H1 (cell line): ENCODE measurements around the gene MTMR10. TPM values are rescaled to one million over a fixed set of nuclear protein-coding genes. Genes with fewer than 3 reads are reported as not detected.

Source experiments
- CTCF ChIA-PET: fragments of 300-600 bp; sonication (Branson Sonifier 250); formaldehyde crosslinking; loops from one replicate; lab custom pipeline; 2021; ENCODE audit not compliant: partially characterized antibody; lab: Charles Lee
- POLR2A ChIA-PET: fragments of 300-600 bp; sonication (Branson Sonifier 250); formaldehyde crosslinking; loops from one replicate; lab custom pipeline; 2021; ENCODE audit warnings: inconsistent platforms; ENCODE audit not compliant: partially characterized antibody; lab: Charles Lee
- DNase-seq, 2 experiments: peaks; one replicate each; pipeline versions ENCODE4 v3.0.0 to v3.0.0-alpha.2; 2010 to 2022; ENCODE audit warnings: low spot score in 2 of 2, low read depth in 1 of 2, mixed read lengths in 1 of 2
- FAIRE-seq: peaks from 2 replicates; lab custom pipeline; 2011; peaks lifted over from hg19 to GRCh38; lab: Jason Lieb, UNC
- H2AFZ ChIP-seq: 2 replicates; pipeline ENCODE4 v1.8.1; 2012; ENCODE audit warnings: low read length, inconsistent platforms
- H2AK5ac ChIP-seq: 2 replicates; pipeline ENCODE4 v1.6.1; 2013; ENCODE audit warnings: low read depth, low read length
- H2BK120ac ChIP-seq: replicated peaks from 2 replicates; pipeline ENCODE3; 2013; ENCODE audit warnings: low read depth, low read length, inconsistent platforms
- H2BK12ac ChIP-seq: 2 replicates; pipeline ENCODE4 v1.6.1; 2013; ENCODE audit warnings: low read depth, low read length
- H2BK15ac ChIP-seq: 2 replicates; pipeline ENCODE4 v1.6.1; 2013; ENCODE audit warnings: low read length
- H2BK20ac ChIP-seq: 2 replicates; pipeline ENCODE4 v1.6.1; 2013; ENCODE audit warnings: low read length
- H2BK5ac ChIP-seq: 2 replicates; pipeline ENCODE4 v1.6.1; 2013; ENCODE audit warnings: low read depth, low read length
- H3K14ac ChIP-seq: 2 replicates; pipeline ENCODE4 v1.6.1; 2013; ENCODE audit warnings: inconsistent platforms; ENCODE audit not compliant: insufficient read length
- H3K18ac ChIP-seq: 2 replicates; pipeline ENCODE4 v1.6.1; 2013; ENCODE audit warnings: low read length; ENCODE audit errors: extremely low read depth
- H3K23ac ChIP-seq: 2 replicates; pipeline ENCODE4 v1.6.1; 2013; ENCODE audit warnings: inconsistent platforms; ENCODE audit not compliant: insufficient read length
- H3K23me2 ChIP-seq: 2 replicates; pipeline ENCODE4 v1.6.1; 2013; ENCODE audit warnings: low read depth, low read length
- H3K27ac ChIP-seq: 2 replicates; pipeline ENCODE4 v1.6.1; 2011; ENCODE audit warnings: low read depth, low read length, inconsistent platforms
- H3K27me3 ChIP-seq, 4 experiments: replicated peaks in 1 of 4; 1 replicate in 1 of 4; 2 replicates in 3 of 4; pipeline versions ENCODE4 v1.6.1 to v1.8.1; 2011 to 2013; ENCODE audit warnings: low read length in 3 of 4, mild to moderate bottlenecking in 3 of 4, inconsistent platforms in 2 of 4, mixed read lengths in 2 of 4, moderate library complexity in 1 of 4; ENCODE audit not compliant: control insufficient read depth in 3 of 4, insufficient read depth in 3 of 4; ENCODE audit errors: extremely low read depth in 1 of 4
- H3K36me3 ChIP-seq, 4 experiments: 2 replicates each; pipeline versions ENCODE4 v1.6.1 to v1.8.1; 2011 to 2013; ENCODE audit warnings: mild to moderate bottlenecking in 4 of 4, low read length in 3 of 4, moderate library complexity in 2 of 4, control low read depth in 1 of 4, inconsistent platforms in 1 of 4; ENCODE audit not compliant: insufficient read depth in 4 of 4, control insufficient read depth in 2 of 4
- H3K4ac ChIP-seq: replicated peaks from 2 replicates; pipeline ENCODE3; 2013; ENCODE audit warnings: low read length, low read depth, mixed read lengths, inconsistent platforms; ENCODE audit not compliant: insufficient read length
- H3K4me1 ChIP-seq, 4 experiments: replicated peaks in 1 of 4; 1 replicate in 1 of 4; 2 replicates in 3 of 4; pipeline versions ENCODE4 v1.6.1 to v1.8.1; 2011 to 2013; ENCODE audit warnings: low read length in 3 of 4, inconsistent platforms in 2 of 4, mixed read lengths in 1 of 4; ENCODE audit not compliant: insufficient read depth in 4 of 4, control insufficient read depth in 3 of 4
- H3K4me2 ChIP-seq, 2 experiments: 2 replicates each; pipeline versions ENCODE4 v1.6.1 to v1.8.1; 2011 to 2013; ENCODE audit warnings: low read depth in 2 of 2, low read length in 2 of 2, control low read depth in 1 of 2, inconsistent platforms in 1 of 2, mild to moderate bottlenecking in 1 of 2; ENCODE audit not compliant: insufficient read depth in 1 of 2
- H3K4me3 ChIP-seq, 4 experiments: fragments of 200-600, 300-600 bp in 1 of 4; sonication (generic), shearing (Covaris generic), sonication (Bioruptor Twin) in 1 of 4; 2 replicates each; pipeline versions ENCODE4 v1.5.1 to v1.8.1; 2011 to 2016; ENCODE audit warnings: low read length in 4 of 4, low read depth in 3 of 4, control low read depth in 2 of 4, inconsistent platforms in 2 of 4, mild to moderate bottlenecking in 2 of 4, mixed read lengths in 1 of 4, moderate library complexity in 1 of 4; ENCODE audit not compliant: insufficient read depth in 2 of 4; ENCODE audit errors: extremely low read depth in 1 of 4
- H3K56ac ChIP-seq: replicated peaks from 2 replicates; pipeline ENCODE3; 2013; ENCODE audit warnings: low read depth, mild to moderate bottlenecking, mixed read lengths, low read length, inconsistent platforms; ENCODE audit not compliant: insufficient read length
- H3K79me1 ChIP-seq: 2 replicates; pipeline ENCODE4 v1.6.1; 2013; ENCODE audit warnings: low read depth, low read length, control low read depth
- H3K79me2 ChIP-seq, 2 experiments: 2 replicates each; pipeline versions ENCODE4 v1.6.1 to v1.8.1; 2012 to 2013; ENCODE audit warnings: low read length in 2 of 2, mild to moderate bottlenecking in 2 of 2, inconsistent platforms in 1 of 2; ENCODE audit not compliant: insufficient read depth in 2 of 2, control insufficient read depth in 1 of 2
- H3K9ac ChIP-seq, 4 experiments: replicated peaks in 1 of 4; 1 replicate in 1 of 4; 2 replicates in 3 of 4; pipeline versions ENCODE4 v1.6.1 to v1.8.1; 2011 to 2013; ENCODE audit warnings: low read depth in 3 of 4, low read length in 3 of 4, control low read depth in 2 of 4, mild to moderate bottlenecking in 2 of 4, moderate library complexity in 2 of 4, inconsistent platforms in 1 of 4; ENCODE audit errors: extremely low read depth in 1 of 4
- H3K9me3 ChIP-seq, 2 experiments: 2 replicates each; pipeline versions ENCODE4 v1.6.1 to v1.8.1; 2012 to 2013; ENCODE audit warnings: mild to moderate bottlenecking in 2 of 2, moderate library complexity in 2 of 2, control low read depth in 1 of 2, inconsistent platforms in 1 of 2, low read depth in 1 of 2, low read length in 1 of 2, mixed read lengths in 1 of 2; ENCODE audit not compliant: insufficient read depth in 2 of 2
- H4K20me1 ChIP-seq, 2 experiments: replicated peaks in 1 of 2; 2 replicates each; pipeline versions ENCODE3 to v1.8.1; 2011 to 2013; ENCODE audit warnings: inconsistent platforms in 2 of 2, low read length in 2 of 2, mild to moderate bottlenecking in 1 of 2; ENCODE audit not compliant: insufficient read depth in 2 of 2, control insufficient read depth in 1 of 2
- H4K5ac ChIP-seq: 2 replicates; pipeline ENCODE4 v1.6.1; 2013; ENCODE audit warnings: low read length, low read depth, mixed read lengths, inconsistent platforms; ENCODE audit not compliant: insufficient read length
- H4K8ac ChIP-seq: 2 replicates; pipeline ENCODE4 v1.8.0; 2013; ENCODE audit warnings: mild to moderate bottlenecking, moderate library complexity, low read length, inconsistent platforms; ENCODE audit not compliant: insufficient read depth; ENCODE audit errors: extremely low read depth
- H4K91ac ChIP-seq: replicated peaks from 2 replicates; pipeline ENCODE3; 2013; ENCODE audit warnings: low read length, mixed read lengths, inconsistent platforms; ENCODE audit not compliant: insufficient read length
- EZH2 ChIP-seq: fragments of 200-600 bp; sonication (generic); IDR thresholded peaks from 2 replicates; pipeline ENCODE4 v1.7.1; 2012; ENCODE audit warnings: low read depth, mild to moderate bottlenecking, moderate library complexity, low read length, inconsistent platforms; ENCODE audit not compliant: severe bottlenecking
- POLR2AphosphoS5 ChIP-seq: IDR thresholded peaks from 2 replicates; pipeline ENCODE4 v1.6.1; 2011; ENCODE audit warnings: low read depth, low read length
- RBBP5 ChIP-seq: IDR thresholded peaks from 2 replicates; pipeline ENCODE4 v1.7.1; 2012; ENCODE audit warnings: low read depth, mild to moderate bottlenecking, inconsistent platforms, low read length, moderate library complexity, borderline replicate concordance
- TAF7 ChIP-seq: optimal IDR thresholded peaks from 2 replicates; pipeline ENCODE3; 2011; ENCODE audit warnings: low read depth, mild to moderate bottlenecking, inconsistent platforms, low read length, moderate library complexity, borderline replicate concordance
- whole genome bisulfite sequencing, 2 experiments: shearing (Covaris generic) in 1 of 2; methylation state at CpG; one replicate each; pipeline versions ENCODE4 v1.1.6 to v1.1.7; 2013 to 2015; ENCODE audit warnings: low lambda C conversion rate in 2 of 2, mixed read lengths in 2 of 2, inconsistent platforms in 1 of 2, low coverage in 1 of 2, missing lambda C conversion rate in 1 of 2; ENCODE audit not compliant: insufficient replicate concordance in 2 of 2, insufficient coverage in 1 of 2, insufficient read length in 1 of 2; ENCODE audit errors: extremely low coverage in 1 of 2, missing lambda C conversion rate in 1 of 2; 5-methylcytosine and 5-hydroxymethylcytosine counted together
- polyA plus RNA-seq, 7 experiments: library from polyadenylated mRNA; depleted of rRNA in 3 of 7; stranded (reverse) in 5 of 7; unstranded in 2 of 7; fragments of >200 nt in 5 of 7; fragments of 200-250 nt in 2 of 7; gene quantifications; 1 replicate in 5 of 7; 2 replicates in 1 of 7; 4 replicates in 1 of 7; pipeline versions ENCODE4 v1.2.1 to v1.2.3, GENCODE V29; 2011 to 2013; ENCODE audit warnings: missing spikeins in 2 of 7, mixed read lengths in 2 of 7
- total RNA-seq: library from RNA; stranded (reverse); fragmentation: NEBNext Ultra II Directional; extraction: Animal tissue kit (Norgen Biotek cat#: 25700); gene quantifications from 2 replicates; pipeline ENCODE4 v1.2.1, GENCODE V29; 2021

MTMR10 gene
- total and polyA plus RNA-seq, 2 of the 8 experiments (the other 6 are each of a cell fraction or from before 2014, with no cell fraction given), result 3.8 to 13.1 TPM

DNA sequence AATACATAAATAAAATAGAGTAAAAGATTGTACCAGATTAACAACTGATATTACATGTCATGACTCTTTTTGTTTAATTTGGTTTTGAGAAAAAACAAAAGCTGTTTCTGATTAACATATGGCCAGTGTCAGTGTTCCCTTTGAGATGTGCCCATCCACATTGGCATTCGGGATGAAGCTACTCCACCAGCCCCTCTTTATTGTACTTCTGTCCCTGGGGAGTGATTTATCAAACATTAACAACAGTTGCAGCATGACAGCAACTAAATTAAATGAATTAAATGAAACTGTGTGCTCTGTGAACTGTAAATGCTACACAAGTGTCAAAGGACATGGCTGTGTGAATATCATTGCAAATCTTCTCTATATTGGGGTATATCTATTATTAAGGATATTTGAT is 25.9 kb upstream of the MTMR10 start:
- no peak overlapping the region for H4K8ac ChIP-seq
- no peak overlapping the region for H2BK120ac ChIP-seq
- H3K56ac ChIP-seq, result no peak overlapping the region
- FAIRE-seq (no peak), DNase-seq (no peak)
- no peak overlapping the region for H2BK12ac ChIP-seq
- ChIA-PET POLR2A (interaction anchor here (0.7 kb wide), 1 partner anchor 25 kb away, joined by 3 read pairs; no protein-coding TSS in a partner anchor), CTCF (interaction anchor here (0.9 to 3.1 kb wide), 2 partner anchors 13 to 112 kb away, joined by 3 to 9 read pairs; no protein-coding TSS in a partner anchor)
- H2BK15ac ChIP-seq, result no peak overlapping the region
- H3K14ac ChIP-seq, result no peak overlapping the region
- H3K4me2 ChIP-seq, result no peak overlapping the region
- H3K36me3 ChIP-seq, result no peaks in the 10 kb centered on the region
- H3K79me2 ChIP-seq, result no peaks in the 10 kb centered on the region
- H3K27me3 ChIP-seq, result no peaks in the 10 kb centered on the region
- H3K9ac ChIP-seq, result no peak overlapping the region
- no peak overlapping the region for H2BK20ac ChIP-seq
- no peaks in the 10 kb centered on the region for H3K79me1 ChIP-seq
- H2AFZ ChIP-seq, result no peak overlapping the region
- TF ChIP-seq RBBP5, result no peak
- no peak for TF ChIP-seq POLR2AphosphoS5
- TF ChIP-seq EZH2, result no peak
- TF ChIP-seq TAF7, result no peak
- H3K4me3 ChIP-seq, result no peak overlapping the region
- H3K4me1 ChIP-seq, result peaks cover 0 to 9% (median 1%) of the 10 kb centered on the region in 4 experiments; a peak in 2 of 7 replicates
- WGBS, 2 experiments, result 85% methylated on average over 1 of the region's 1 CpG; no CpG with 5 or more reads in 1 of the 2 experiments
- H3K27ac ChIP-seq, result no peak overlapping the region
- no peak overlapping the region for H4K5ac ChIP-seq
- no peak overlapping the region for H3K23ac ChIP-seq
- no peak overlapping the region for H2AK5ac ChIP-seq
- no peak overlapping the region for H4K91ac ChIP-seq
- H3K23me2 ChIP-seq, result no peaks in the 10 kb centered on the region
- no peak overlapping the region for H3K18ac ChIP-seq
- H4K20me1 ChIP-seq, result no peaks in the 10 kb centered on the region
- H3K9me3 ChIP-seq, result peaks cover 5 to 7% of the 10 kb centered on the region in 2 experiments; a peak in 2 of 4 replicates
- no peak overlapping the region for H2BK5ac ChIP-seq
- H3K4ac ChIP-seq, result no peak overlapping the region
